Endometrial microvascular endothelial cells (primary cell): ENCODE measurements around the gene NRL. TPM values are rescaled to one million over a fixed set of nuclear protein-coding genes. Genes with fewer than 3 reads are reported as not detected.

Experiments used
- in situ Hi-C: cut with HindIII; loops from 2 replicates; pipeline ENCODE4 v1.10.0; 2017; ENCODE audit warnings: low sequenced_read_pairs, low pct_unique_long_range_greater_than_20kb; ENCODE audit errors: inconsistent ontology term
- total RNA-seq: library from RNA; depleted of rRNA; stranded (reverse); fragments of >200 nt; gene quantifications from one replicate; pipeline ENCODE4 v1.2.3, GENCODE V29; 2015; ENCODE audit errors: inconsistent ontology term

NRL gene
- total RNA-seq, 1 donor from 2014 or later: 0.65 TPM

DNA sequence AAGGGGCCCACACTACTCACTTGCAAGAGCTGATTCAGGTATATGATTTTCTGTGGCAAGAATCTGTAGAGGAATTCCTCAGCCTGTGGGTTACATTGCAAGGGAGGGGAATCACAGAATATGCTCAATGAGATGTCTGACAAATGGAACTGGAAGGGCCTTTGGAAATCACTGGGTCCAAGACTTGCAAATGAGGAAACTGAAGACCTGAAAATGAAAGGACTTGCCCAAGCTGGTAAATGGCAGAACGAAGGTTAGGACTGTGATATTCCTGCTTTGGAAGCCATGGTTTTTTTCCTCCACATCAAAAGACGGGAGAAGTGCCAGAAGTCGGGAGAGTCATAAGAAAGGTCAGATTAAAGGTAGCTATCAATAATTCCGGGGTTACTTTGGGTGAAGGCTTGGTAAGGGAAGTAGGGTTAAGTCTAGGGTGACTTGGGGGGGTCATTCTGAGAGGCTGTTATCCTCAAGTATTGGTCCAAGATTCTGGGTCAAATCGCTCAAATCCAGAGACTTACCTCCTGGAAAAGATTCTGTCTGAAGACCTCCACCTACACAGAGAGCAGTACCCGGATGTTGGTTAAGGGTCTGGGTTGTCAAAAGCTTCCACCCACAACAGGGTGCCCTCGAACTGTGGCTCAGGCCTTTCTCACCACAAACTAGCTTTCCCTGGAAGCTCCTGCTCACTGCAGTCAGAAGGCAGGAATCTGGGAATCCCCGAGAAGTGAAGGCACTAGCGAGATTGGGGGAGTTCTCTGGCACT is 31.1 kb upstream of the NRL start:
- in situ Hi-C loops: no loop called here

DNA sequence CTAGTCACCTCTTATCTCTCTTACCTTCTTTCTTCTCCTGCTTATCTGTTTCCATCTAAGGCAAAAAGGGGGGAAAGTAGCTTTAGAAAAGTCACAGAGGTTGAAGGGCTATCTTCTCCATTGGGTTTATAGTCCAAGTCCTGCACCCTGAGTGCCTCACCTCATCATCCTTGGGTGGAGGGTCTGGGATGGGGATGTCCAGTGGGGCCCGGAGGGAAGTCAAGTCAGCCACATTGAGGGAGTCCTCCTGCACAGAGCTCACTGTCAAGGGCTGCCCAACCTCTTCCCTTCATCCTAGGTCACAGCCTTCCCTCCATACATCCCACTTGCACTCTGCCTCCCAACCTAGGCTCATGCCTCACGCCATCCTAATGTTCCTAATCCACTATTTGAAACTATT is 30.5 kb upstream of the NRL start:
- in situ Hi-C loops: no loop called here

DNA sequence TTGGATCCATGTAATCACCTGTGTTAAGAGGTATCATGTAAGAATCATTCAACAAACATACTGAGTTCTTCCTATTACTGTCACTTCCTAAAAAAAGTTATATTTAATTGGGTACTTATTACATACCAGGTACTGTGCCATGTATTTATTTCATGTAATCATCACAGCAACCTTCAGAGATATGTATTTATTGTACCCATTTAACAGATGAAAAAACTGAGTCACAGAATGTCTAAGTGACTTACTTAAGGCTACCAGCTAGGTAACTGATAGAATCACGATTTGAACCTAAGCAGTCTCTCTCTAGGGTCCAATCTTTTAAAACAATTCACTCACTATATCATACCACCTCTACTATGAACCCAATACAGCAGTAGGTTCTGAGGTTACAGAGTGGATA is 29.7 kb upstream of the NRL start:
- in situ Hi-C loops: no loop called here

DNA sequence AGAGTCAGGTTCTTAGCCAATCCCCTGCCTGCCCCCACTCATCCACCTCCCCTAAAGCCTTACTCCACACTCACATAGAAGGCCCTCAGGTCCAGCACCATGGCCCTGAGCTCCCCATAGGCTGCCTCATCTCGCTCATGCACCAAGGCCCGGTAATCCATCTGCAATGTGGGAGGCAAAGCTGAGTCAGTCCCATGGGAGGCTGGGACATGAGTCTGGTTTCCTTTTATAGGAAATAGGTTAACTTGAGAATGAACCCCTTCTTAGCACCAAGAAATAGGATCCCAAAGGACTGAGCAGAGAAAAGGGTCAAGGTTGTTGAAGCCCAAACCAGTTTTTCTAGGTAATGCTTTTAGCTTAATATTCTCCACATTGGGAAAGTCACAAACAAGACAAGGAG is 28.8 kb upstream of the NRL start:
- in situ Hi-C loops: no loop called here

DNA sequence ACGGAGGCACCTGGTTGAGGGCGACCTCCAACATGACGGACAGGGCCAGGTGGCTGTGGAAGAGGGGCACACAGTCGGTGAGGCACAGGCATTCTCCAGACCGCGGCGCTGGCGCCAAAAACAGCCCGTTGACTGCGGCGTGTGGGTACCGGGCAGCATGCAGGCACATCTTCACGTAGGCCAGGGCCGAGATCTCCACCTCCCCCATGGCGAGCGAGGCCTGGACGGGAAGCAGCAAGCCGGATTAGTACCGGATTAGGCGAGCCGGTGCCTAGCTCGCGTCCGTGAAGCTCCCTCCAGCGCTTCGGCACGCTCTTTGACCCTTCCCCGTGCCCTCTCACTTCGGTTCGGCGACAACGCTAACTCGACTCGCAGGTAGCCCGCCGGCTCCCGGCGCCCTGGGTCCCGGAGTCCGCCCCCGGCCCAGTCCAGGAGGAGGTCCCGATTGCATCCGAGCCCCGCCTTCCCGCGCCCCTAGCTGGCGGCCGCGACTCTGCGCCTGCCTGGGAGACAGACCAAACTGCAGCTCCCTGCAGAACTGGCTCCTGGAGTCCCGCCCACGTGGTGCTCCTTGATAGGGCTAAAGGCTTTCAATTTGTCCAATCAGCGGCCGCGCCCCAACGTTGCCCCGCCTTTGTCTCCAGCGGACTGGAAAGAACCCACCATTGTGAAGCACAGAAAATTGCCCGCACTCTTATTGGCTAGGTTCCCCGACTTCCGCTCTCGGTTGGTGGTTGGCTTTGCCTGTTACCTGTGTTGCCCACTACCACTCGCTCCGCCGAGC is 26.5 kb upstream of the NRL start, which contains the start of gene EMC9:
EMC9 (minus strand) TSS at position 495 of the 784 bp plus-strand sequence; CDS start at position 208, 287 bp downstream.
- in situ Hi-C loops: no loop called here

DNA sequence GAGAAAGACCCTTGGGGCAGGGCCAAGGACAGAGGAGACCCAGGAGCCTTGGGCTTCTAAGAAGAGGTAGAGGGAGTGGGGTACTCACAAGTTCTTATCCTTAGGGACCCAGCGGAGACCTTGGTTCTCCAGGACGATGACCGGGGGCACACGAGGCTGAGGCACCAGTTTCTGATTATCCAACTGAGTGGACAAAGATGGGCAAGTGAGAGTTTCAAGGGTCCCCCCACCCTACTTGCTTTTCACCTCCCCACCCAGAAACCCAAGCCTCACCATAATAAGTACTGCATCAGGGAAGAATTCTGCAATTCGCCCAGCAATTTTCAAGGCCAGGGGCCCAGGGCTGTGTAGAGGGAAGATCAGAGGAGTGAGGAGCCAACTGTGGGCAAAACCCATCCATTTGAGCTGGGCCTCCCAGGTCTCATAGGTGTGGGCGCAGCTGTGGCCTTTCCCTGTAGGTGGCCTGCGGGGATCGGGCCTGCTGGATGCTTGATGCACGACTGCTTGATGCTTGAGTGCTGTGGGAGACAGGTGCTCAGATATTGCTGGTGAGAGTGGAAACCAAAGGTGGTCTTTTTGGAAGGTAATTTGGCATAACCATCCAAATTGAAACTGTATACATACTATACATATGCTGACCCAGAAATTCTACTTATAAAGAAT is 24.7 kb upstream of the NRL start:
- in situ Hi-C loops: no loop called here

DNA sequence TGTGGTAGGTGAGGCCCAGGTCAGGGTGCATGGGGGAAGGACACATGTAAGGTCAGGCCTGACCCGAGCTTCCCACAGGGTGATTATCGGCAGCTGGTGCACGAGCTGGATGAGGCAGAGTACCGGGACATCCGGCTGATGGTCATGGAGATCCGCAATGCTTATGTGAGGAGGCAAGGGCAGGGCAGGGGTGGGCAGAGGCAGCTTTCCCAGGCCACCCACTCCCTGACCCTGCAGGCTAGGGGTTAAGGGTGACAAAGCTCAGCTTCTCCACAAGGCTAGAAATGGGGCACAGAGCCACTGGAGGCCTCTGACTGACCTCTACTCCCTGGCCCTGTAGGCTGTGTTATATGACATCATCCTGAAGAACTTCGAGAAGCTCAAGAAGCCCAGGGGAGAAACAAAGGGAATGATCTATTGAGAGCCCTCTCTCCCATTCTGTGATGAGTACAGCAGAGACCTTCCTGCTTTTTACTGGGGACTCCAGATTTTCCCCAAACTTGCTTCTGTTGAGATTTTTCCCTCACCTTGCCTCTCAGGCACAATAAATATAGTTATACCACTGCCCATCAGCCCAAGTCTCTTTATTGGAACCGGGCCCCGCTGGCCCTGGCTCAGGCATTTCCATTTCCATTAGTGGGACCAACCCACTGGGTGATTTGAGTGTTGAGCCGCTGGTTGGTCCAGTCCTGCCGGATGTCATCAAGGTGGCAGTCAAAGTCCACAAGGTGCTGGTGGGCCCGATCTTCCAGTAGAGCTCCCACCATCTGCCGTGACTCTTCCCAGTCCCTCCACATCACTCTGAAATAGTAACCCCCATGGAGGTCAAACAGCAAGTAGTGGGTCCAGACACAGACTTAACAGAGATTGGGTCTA is 23.9 kb upstream of the NRL start:
- in situ Hi-C loops: no loop called here

DNA sequence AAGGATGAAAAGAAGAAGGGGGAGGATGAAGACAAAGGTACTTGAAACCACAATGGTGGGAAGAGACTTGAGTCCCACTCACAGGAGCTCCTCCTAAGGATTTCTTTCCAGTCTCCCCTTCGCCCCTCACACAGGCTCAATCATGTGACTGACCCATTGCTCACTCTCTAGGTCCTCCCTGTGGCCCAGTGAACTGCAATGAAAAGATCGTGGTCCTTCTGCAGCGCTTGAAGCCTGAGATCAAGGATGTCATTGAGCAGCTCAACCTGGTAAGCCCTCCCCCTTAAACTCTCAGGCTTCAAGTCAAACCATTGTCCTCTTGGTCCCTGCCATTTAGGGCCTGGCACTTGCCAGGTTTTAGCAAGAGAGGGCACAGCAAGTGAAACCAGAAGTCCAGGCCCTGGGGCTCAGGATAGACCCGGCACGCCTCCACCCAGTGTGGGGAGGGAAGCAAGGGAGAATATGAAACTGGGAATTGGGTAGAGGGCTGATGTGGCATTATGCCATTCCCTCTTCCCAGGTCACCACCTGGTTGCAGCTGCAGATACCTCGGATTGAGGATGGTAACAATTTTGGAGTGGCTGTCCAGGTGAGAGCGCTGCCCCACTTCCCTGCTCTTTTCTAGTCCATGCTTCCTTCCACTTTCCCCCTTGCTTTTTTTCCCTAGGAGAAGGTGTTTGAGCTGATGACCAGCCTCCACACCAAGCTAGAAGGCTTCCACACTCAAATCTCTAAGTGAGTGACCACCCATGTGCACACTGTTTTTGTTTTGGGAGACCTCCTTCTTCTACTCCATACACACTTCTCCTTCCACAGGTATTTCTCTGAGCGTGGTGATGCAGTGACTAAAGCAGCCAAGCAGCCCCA is 23.0 kb upstream of the NRL start:
- in situ Hi-C loops: no loop called here

DNA sequence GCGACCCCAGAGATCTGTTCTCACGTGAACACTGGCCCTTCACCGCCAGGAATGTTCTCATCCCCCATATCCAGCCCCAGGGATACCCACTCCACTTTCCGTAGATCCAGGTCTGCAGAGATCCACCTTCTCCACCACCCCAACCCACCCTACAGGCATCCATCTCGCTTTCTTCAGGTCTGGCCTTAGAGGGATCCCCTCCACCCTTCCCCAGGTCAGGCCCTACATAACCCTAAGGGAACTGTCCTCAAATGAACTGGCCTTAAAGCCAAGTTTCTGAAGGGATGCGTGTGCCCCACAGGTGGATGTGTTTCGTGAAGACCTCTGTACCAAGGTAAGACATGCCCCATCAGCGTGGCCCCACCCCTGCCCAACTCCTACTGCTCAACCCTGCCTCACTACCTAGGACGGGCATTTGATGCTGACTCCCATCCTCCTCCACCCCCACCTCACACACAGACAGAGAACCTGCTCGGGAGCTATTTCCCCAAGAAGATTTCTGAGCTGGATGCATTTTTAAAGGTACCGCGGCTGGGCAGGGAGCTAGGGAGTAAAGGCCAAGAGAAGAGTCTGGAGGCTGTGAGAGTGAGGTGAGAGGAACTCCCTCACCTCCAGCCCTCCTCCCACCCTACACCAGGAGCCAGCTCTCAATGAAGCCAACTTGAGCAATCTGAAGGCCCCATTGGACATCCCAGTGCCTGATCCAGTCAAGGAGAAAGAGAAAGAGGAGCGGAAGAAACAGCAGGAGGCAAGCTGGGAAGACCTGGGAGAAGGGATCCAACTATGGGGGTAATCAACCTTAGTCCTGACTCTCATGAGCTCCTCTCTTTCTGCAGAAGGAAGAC is 22.2 kb upstream of the NRL start:
- in situ Hi-C loops: no loop called here

DNA sequence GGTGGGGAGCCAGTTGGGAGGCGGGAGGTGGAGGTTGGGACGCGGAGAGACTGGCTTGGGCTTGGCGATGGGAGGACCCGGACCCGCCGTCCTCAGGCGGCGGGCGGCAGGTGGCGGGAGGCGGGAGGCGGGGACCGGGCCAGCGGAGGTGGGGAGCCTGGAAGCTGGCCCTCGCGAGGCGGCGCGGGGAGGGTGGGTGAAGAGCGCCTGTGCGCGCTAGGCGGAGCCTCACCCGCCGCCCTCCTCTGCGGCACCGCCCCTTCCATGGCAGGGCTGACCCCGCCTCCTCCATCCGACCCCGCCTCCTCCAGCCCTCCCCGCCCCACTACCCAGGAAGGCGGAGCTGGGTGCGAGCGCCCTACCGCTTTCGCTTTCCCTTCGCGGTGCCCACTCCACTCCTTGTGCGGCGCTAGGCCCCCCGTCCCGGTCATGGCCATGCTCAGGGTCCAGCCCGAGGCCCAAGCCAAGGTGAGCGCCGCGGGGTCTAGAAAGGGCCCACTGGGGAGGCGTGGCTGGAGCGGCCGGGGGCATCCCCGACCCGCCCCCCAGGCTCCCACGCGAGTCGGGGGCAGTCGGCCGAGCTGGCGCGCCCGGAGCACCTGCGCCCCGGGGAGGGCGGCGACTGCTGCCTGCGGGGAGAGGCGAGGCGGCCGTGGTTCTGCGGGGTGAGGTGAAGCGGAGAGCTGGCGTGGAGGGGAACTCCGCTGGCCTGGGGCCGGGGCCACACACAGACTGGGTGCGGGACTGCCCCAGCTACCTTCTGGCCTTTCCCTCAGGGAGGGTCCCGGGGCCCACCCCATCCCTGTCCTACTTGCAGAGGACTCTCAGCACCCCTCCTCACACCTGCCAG is 21.3 kb upstream of the NRL start, which contains the start of gene PSME1:
PSME1 (plus strand) TSS at position 361 of the 850 bp plus-strand sequence; CDS start at position 430, 69 bp downstream.
- in situ Hi-C loops: no loop called here

DNA sequence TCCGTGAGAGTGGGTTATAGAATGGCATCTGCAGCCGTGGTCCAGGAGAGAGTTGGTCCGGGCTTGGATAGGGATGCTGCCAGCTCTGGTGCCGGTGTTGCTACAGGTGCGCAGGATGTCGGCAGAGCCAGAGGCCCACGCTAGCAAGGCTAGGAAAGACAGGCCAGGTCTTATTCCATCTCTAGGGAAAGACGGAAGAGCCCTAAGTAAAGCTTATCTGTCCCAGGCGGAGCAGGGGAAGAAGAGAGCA is 20.8 kb upstream of the NRL start:
- in situ Hi-C loops: no loop called here

DNA sequence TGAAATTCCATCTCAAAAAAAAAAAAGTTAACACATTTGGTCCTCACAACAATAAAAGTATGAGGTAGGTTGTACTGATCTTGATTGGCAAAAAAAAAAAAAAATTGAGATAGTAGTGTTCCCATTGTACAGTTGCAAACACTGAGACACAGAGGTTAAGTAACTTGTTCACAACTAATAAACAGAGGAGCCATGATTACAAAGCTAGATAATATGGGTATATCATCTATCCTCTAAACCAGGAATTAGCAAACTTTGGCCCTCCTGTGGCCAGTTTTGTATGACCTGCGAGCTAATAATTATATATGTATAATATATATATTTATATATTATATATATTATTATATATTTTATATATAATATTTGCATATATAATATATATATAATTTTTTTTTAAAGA is 19.0 kb upstream of the NRL start:
- in situ Hi-C loops: no loop called here

DNA sequence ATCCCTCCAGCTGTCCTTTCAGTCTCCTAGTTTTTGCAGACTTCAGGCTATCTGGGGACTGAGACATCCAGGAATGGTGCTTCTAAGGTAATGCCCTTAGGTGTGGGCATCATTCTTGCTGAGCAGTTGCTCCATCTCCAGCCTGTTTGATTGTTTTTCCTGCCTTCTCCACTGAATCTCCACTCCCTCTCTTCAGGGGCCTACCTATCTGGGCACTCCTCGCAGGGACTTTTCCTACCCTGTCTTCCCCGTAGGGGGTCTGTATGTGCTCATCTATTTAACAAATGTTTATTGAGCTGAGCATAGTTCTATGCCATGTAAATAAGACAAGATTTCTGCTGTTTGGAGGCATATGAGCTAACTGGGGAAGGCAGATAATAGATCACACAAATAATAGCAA is 18.2 kb upstream of the NRL start:
- in situ Hi-C loops: no loop called here

DNA sequence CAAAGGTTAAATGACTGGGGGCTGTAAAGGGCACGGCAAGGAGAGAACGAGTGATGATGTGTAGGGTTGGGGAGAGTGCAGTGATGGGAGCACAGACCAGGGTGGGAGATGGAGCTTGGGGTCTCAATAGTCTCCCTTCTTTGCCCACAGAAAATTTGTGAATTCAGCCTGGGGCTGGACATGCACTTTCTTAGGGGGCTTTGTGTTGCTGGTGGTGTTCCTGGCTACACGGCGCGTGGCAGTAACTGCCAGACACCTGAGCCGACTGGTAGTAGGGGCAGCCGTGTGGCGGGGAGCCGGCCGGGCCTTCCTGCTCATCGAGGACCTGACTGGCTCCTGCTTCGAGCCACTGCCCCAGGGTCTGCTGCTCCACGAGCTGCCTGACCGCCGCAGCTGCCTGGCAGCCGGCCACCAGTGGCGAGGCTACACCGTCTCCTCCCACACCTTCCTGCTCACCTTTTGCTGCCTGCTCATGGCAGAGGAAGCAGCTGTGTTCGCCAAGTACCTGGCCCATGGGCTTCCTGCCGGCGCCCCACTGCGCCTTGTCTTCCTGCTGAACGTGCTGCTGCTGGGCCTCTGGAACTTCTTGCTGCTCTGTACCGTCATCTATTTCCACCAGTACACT is 17.4 kb upstream of the NRL start:
- in situ Hi-C loops: no loop called here

DNA sequence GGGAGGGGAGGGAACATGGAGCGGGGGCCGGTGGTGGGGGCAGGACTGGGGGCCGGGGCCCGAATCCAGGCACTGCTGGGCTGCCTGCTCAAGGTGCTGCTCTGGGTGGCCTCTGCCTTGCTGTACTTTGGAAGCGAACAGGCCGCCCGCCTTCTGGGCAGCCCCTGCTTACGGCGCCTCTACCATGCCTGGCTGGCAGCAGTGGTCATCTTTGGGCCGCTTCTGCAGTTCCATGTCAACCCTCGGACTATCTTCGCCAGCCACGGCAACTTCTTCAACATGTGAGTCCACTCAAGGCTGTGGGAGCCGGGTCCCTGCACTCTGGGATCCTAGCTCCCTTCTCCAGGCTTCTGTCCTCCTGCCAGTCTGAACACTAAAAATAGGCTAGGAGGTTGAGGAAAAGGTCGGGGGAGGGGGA is 16.8 kb upstream of the NRL start:
- in situ Hi-C loops: no loop called here
